Measurements from ENCODE around the gene RPL31.

The RPL31 gene
- long read RNA-seq, donor 1, transcript RPL31-211 (3 exons, 357 nt), result minor isoform, 57 of 5,396 reads
- long read RNA-seq, donor 1, transcript RPL31-208 (4 exons, 825 nt), result minor isoform, 1,307 of 5,396 reads
- long read RNA-seq, donor 1, transcript RPL31-205 (4 exons, 716 nt), result minor isoform, 120 of 5,396 reads
- long read RNA-seq, donor 1, transcript RPL31-201 (5 exons, 1,865 nt), result major isoform, 3,325 of 5,396 reads
- long read RNA-seq, donor 1, partial matches to known transcripts, result 349 of 5,396 reads
- long read RNA-seq, donor 1, other reads (novel, unspliced or antisense), result 186 of 5,396 reads
- long read RNA-seq, donor 2, transcript RPL31-203 (5 exons, 1,110 nt), result minor isoform, 22 of 2,657 reads
- long read RNA-seq, donor 2, transcript RPL31-208 (4 exons, 825 nt), result minor isoform, 615 of 2,657 reads
- long read RNA-seq, donor 2, transcript RPL31-205 (4 exons, 716 nt), result minor isoform, 55 of 2,657 reads
- long read RNA-seq, donor 2, transcript RPL31-201 (5 exons, 1,865 nt), result major isoform, 1,601 of 2,657 reads
- long read RNA-seq, donor 2, partial matches to known transcripts, result 235 of 2,657 reads
- long read RNA-seq, donor 2, other reads (novel, unspliced or antisense), result 93 of 2,657 reads
- long read RNA-seq, donor 3, transcript RPL31-201 (5 exons, 1,865 nt), result major isoform, 715 of 1,316 reads
- long read RNA-seq, donor 3, transcript RPL31-208 (4 exons, 825 nt), result minor isoform, 419 of 1,316 reads
- long read RNA-seq, donor 3, transcript RPL31-202 (3 exons, 641 nt), result minor isoform, 13 of 1,316 reads
- long read RNA-seq, donor 3, transcript RPL31-205 (4 exons, 716 nt), result minor isoform, 21 of 1,316 reads
- long read RNA-seq, donor 3, partial matches to known transcripts, result 81 of 1,316 reads
- long read RNA-seq, donor 3, other reads (novel, unspliced or antisense), result 42 of 1,316 reads
- long read RNA-seq, donor 4, transcript RPL31-208 (4 exons, 825 nt), result minor isoform, 488 of 2,090 reads
- long read RNA-seq, donor 4, transcript RPL31-203 (5 exons, 1,110 nt), result minor isoform, 26 of 2,090 reads
- long read RNA-seq, donor 4, transcript RPL31-201 (5 exons, 1,865 nt), result major isoform, 1,283 of 2,090 reads
- long read RNA-seq, donor 4, transcript RPL31-205 (4 exons, 716 nt), result minor isoform, 53 of 2,090 reads
- long read RNA-seq, donor 4, partial matches to known transcripts, result 127 of 2,090 reads
- long read RNA-seq, donor 4, other reads (novel, unspliced or antisense), result 83 of 2,090 reads
- long read RNA-seq, donor 5, transcript RPL31-205 (4 exons, 716 nt), result minor isoform, 68 of 2,565 reads
- long read RNA-seq, donor 5, transcript RPL31-208 (4 exons, 825 nt), result minor isoform, 537 of 2,565 reads
- long read RNA-seq, donor 5, transcript RPL31-201 (5 exons, 1,865 nt), result major isoform, 1,682 of 2,565 reads
- long read RNA-seq, donor 5, transcript RPL31-203 (5 exons, 1,110 nt), result minor isoform, 19 of 2,565 reads
- long read RNA-seq, donor 5, partial matches to known transcripts, result 127 of 2,565 reads
- long read RNA-seq, donor 5, other reads (novel, unspliced or antisense), result 92 of 2,565 reads
- long read RNA-seq, donor 6, transcript RPL31-208 (4 exons, 825 nt), result minor isoform, 797 of 2,420 reads
- long read RNA-seq, donor 6, transcript RPL31-203 (5 exons, 1,110 nt), result minor isoform, 19 of 2,420 reads
- long read RNA-seq, donor 6, transcript RPL31-205 (4 exons, 716 nt), result minor isoform, 43 of 2,420 reads
- long read RNA-seq, donor 6, transcript RPL31-201 (5 exons, 1,865 nt), result major isoform, 1,198 of 2,420 reads
- long read RNA-seq, donor 6, partial matches to known transcripts, result 240 of 2,420 reads
- long read RNA-seq, donor 6, other reads (novel, unspliced or antisense), result 90 of 2,420 reads
- long read RNA-seq, donor 7, transcript RPL31-211 (3 exons, 357 nt), result minor isoform, 26 of 3,466 reads
- long read RNA-seq, donor 7, transcript RPL31-205 (4 exons, 716 nt), result minor isoform, 54 of 3,466 reads
- long read RNA-seq, donor 7, transcript RPL31-208 (4 exons, 825 nt), result minor isoform, 923 of 3,466 reads
- long read RNA-seq, donor 7, transcript RPL31-201 (5 exons, 1,865 nt), result major isoform, 1,989 of 3,466 reads
- long read RNA-seq, donor 7, partial matches to known transcripts, result 279 of 3,466 reads
- long read RNA-seq, donor 7, other reads (novel, unspliced or antisense), result 148 of 3,466 reads
- long read RNA-seq, donor 8, transcript RPL31-208 (4 exons, 825 nt), result minor isoform, 516 of 2,240 reads
- long read RNA-seq, donor 8, transcript RPL31-203 (5 exons, 1,110 nt), result minor isoform, 29 of 2,240 reads
- long read RNA-seq, donor 8, transcript RPL31-201 (5 exons, 1,865 nt), result major isoform, 1,389 of 2,240 reads
- long read RNA-seq, donor 8, transcript RPL31-205 (4 exons, 716 nt), result minor isoform, 51 of 2,240 reads
- long read RNA-seq, donor 8, partial matches to known transcripts, result 134 of 2,240 reads
- long read RNA-seq, donor 8, other reads (novel, unspliced or antisense), result 97 of 2,240 reads

DNA sequence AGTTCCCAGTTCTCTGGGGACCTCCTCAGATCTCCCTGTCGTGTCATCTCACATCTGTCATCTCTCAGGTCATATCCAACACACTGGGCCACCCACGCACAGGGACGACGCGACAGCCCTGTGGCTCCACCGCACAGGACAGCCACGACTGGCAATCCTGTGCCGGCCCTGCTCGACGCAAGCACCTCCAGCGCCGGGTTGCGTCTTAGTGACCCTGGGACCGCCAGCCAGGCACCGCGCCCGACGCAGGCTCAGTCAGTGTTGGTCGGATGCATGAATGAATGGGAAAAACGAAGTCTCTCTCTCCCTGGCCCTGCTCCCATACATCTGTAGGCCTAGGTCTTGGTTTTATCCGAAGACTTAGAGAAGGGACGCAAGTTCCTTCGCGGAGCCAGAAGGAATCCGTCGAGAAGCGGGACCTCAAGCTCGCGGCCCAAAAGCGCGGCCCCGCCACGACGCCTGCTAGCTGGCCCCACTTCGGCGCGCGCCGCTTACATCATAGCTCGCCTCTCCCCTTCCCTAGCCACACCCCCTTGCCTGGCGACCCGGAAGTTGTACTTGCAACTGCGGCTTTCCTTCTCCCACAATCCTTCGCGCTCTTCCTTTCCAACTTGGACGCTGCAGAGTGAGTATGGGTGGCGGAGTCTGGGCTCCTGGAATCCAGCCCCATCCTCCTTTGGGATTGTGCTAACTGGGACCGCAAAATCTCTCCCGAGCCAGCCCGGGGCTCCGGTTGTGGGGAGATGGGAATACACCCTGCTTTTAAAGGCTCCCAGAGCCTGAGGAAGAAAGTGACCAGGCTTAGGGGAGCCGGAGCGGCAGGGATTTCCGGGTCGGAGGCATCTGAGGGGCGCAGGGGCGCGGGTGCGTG lies at the start of gene RPL31:
TSS of gene RPL31 (plus strand) at position 599 of the 871 bp plus-strand sequence. CDS start 413 bp downstream, outside the sequence.
- DNase-seq, result peak; percentile 93

DNA sequence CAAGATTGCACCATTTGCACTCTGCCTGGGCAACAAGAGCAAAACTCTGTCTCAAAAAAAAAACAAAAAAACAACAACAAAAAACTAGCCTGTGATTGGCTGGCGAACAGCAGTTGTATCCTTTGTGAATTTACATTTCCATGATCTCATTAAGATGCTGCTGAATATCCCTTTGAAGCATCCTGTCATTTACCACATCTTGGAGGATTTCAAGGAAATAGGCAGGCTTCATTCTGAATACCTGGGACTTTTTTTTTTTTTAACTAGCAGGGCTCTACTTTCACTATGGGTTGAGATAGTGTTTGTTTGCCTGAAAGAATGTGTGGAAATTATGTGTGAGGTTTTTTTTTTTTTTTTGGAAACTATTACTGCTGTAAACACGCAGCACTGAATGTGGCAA lies 49.6 kb upstream of the RPL31 start:
- no peak for DNase-seq

DNA sequence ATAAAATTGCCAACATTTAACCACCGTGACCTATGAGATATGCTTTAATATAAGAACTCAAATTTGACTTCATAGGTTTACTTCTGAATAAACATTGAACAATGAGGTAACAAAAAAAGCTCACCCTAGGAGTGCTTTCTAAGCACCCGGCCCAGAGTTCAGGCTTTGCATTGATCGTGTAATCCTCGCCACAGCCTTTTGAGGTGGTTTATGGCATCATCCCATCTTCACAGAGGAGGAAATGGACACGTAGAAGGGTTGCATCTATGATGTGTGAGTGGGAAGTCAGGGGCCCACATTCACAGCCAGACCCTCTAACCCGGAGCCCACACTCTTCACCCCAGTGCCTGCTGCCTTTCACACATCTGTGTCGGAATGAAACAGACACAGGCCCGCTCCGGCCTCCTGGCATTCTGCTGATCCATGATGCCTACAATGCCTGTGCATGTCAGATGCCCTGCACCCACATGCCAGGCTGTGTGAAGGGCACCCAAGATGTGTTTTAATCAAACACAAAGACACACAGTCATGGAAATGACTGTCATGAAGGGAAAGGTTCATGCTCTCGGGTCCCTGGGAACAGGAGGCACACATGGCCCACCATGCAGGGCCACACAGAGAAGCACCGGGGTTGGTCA lies 48.6 kb upstream of the RPL31 start:
- DNase-seq, result no peak

DNA sequence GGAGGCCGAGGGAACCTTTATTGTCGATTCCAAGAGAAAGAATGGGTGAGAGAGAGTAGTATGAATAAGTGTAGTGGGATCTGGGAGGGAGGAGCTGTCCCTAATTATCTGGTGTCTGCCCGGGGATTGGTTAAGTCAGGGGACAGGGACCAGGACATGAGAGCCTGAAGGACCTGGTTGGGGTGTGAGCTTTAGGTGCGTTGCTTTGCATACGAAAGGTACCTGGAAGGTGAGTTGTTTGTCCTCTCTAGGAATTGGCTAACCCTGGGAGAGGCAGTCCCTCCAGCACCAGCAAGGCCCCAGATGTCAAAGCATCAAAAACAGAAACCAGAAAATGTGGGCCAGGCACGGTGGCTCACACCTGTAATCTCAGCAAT lies 48.1 kb upstream of the RPL31 start:
- DNase-seq, result no peak

DNA sequence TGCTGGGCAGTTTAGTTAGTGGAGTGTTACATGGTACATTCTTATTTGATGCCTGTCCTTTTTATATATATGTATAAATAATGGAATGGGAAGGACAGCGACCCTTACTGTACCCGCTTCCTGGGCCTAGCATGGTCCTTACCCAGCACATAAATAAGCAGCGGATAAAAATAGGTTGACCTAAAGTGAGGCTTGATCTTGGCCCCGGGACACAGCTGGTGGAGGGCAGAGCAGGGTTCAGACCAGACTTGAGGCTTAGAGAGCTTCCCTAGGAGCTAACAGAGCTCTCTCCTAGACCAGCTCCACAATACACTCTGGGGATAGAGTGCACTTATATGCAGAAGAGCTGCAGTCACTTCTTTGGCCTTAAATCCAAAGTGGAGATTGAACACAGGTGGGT lies 46.9 kb upstream of the RPL31 start:
- DNase-seq, result no peak

DNA sequence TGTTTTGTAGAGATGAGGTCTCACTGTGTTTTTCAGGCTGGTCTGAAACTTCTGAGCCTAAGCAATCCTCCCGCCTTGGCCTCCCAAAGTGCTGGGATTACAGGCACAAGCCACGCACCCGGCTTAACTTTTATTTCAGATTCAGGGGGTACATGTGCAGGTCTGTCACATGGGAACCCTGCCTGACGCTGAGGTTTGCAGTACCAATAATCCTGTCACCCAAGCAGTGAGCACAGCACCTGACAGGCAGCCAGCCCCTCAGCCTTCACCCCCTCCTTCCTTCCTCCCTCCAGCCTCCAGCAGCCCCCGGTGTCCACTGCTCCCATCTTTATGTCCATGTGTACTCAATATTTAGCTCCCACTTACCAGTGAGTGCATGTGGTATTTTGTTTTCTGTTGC lies 46.0 kb upstream of the RPL31 start:
- DNase-seq, result no peak

DNA sequence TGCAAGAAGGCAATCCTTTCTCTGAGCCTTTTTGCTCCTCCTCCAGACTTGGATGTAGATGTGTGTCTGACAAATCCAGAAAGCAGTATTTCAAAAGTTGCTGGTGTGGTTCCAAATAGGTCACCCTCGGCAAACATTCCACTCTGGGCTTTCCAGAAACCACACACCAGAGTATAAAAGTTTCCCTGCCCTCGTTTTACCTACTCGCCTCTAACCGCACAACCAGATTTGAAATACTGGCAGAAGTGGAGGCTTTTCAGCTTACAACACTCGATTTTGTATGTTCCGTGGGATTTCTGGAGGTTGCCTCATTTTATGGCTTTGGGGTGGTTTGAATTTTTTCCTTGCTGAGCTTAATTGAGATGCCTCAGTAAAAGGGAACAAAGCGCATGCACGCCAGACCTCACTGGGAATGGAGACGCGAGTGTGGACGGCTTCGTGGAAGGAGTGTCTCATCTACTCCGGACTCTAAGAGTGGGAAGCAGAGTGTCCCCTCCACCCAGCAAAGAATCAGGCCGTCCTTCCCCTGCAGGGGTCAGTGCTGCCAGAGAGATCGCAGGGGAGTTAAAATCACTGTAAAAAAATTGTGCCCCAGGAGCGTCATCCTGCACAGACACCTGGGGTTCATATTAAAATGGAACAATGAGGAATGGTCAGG lies 44.0 kb upstream of the RPL31 start:
- DNase-seq, result no peak

DNA sequence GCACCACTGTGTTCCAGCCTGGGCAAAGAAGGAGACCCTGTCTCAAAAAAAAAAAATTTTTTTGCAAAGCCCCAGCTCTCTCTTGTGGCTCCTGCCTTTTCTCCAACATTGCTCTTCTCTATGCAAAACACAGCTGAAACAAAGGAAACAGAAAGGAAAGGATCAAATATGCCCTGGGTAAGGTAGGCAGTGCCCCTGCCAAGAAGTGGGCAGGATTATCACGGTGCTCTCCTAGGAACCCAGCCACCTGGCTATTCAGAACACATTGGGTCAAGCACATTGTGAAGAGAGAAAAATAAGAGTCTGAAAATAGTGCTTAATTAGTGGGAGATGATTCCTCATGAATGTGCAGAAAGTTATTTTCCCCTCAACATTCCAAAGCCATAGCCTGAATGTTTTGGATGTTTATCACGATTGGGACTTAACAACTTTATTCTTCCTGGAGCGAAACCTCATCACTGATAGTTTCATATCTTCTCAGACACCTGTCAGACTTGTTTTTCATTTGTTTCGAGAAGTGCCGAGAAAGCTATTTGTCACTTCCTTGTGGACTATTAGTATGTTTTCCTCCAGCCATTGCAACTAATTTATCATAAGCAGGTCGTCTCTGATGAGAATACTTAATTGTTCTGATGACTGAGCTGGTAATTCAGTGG lies 42.7 kb upstream of the RPL31 start:
- no peak for DNase-seq

DNA sequence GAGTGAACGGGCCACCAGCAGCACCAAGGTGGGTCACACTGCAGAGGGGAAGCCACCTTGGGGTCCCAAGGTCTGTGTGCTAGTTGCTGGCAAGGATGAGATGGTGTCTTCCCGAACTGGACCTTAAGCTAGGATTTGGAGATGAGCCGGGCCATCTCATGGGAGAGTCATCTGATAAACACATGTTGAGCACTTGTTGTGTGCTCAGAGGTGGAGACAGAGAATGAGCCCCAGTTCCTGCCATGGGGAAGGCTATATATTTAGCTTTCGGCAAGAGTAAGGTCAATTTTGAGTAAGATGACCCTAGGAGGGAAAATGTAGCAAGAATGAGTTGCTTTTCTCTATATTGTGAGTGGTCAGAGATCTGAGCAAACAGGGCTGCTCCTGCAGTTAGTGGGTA lies 41.4 kb upstream of the RPL31 start:
- no peak for DNase-seq

DNA sequence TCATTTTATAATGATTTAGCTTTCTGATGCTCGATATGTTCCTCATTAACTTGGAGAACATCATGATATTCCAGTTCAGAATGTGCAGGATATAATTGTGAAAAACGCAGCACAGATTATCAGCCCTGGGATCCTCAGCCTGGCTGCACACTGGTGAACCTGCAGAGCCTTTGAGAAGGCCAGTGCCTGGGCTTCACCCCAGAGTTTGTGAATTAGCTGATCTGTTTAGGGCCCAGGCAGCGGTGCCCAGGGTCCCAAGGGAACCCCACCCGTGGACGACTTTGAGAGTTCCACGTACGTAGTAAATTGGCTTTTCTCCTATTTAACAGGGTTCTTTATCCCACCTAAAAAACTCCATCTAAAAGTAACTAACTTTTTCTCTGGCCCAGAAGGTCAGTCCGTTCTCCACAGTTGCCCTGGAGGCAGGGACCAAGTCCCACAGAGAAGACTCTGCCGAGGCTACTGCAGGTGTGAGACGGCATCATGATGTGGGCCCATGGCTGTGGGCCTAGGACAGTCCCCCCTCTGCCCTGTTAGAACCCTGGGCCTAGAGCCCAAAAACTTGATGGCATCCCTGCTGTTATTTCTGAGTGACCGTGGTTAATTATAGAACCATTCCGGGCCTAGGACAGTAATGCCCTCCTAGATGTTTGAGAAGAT lies 39.6 kb upstream of the RPL31 start:
- no peak for DNase-seq

DNA sequence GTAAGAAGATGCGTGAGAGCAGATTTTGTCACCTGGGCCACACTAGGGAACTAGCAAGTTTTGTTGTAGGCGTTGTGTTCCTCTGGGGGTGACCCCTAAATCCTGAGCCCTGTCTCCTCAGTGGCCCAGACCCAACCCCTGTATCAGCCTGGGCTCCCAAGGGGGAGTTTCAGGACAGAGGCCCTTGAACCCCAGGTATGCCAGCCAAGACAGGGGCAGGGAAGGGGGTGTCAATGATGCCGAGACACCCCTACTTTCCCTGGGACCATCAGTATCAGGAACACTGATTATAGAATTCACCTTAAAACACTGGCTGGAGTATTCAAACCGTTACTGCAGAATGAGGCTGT lies 39.1 kb upstream of the RPL31 start:
- DNase-seq, result no peak

DNA sequence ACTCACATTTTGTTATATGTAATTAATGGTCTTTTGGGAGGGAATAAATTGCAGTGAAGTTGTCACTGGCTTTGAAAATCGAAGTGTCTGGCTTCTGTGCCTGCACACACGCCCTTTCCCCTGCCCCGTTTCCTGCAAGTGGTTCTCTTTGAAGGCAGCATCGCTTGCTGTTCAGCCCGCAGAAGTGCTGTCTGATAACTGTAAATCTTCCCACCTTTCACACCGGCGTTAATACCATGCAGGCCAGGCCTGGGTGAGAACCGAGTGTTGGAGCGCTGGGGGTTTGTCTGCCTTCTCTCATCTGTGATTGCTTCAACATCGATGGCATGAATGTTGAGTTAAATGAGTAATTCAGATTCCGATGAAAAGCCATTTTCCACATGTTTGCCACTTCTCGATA lies 37.9 kb upstream of the RPL31 start:
- DNase-seq, result no peak

DNA sequence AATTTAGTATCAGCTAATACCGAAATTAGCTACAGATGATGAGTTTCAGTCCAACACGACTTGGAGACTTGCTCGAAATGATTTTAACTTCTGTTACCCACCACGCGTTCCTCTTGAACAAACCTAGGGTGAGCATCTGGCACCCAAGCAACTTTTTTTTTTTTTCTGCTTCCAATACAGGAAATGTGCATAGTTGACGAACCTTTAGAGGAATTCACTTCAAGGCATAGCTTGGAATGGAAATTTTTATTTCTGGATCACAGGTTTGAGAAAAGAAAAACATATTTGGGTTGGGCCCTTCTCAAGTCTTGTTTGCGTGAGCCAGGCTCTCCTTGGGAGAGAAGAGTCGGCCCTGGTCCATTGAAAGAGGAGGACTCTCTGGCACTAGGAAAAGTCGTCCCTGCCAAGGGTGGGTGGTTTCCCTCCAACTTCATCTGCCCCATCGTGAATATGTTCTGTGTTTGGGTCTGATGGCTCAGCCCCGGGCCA lies 37.4 kb upstream of the RPL31 start:
- DNase-seq, result no peak

DNA sequence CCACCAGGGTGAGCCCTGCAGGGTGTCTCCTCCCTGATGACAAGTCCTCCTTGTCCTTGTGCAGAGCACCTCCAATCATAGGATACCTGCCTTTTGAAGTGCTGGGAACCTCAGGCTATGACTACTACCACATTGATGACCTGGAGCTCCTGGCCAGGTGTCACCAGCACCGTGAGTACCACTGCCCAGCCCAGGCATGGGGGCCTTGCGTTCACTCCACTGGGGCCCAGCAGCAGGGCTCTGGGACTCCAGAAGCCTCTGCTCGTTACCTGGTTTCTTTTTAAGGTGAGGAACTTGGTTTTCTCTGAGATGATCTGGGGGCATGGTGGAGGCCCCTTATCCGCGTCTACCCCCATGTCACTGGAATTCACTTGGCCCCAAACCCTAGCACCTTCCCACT lies 36.5 kb upstream of the RPL31 start:
- no peak for DNase-seq

DNA sequence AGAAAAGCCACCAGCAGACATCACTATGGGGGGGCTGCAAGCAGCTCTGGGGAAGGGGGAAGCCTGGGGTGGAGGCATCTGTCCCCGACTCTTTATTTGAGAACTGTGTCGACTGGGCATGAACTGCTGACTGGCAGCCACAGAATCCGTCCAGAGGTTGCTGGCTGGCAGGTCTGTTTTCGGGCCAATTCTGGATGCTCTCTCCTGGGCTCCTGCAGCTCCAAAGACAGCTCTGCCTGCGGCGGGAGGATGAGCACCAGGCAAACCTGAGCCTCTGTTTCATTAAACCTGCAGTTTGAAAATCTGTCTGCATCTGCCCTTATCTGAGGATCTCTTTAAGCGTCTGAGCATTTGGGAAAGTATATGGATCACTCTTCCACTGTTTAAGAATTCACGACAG lies 34.4 kb upstream of the RPL31 start:
- DNase-seq, result no peak
